Stomach (tissue), 4 donors: ENCODE results near the gene FANK1.

Source experiments
- CTCF ChIP-seq, 7 experiments: fragments of 450-650 bp in 4 of 7; fragments of 200-600 bp in 3 of 7; sonication (generic) in 3 of 7; IDR thresholded peaks; one replicate each; pipeline ENCODE4 v1.5.1; 2016 to 2019; ENCODE audit warnings: antibody characterized with exemption in 7 of 7, control low read depth in 2 of 7, mild to moderate bottlenecking in 1 of 7
- POLR2AphosphoS5 ChIP-seq, 3 donors: sonication (generic); formaldehyde crosslinking; IDR thresholded peaks; one replicate each; pipeline ENCODE4 v1.6.1; 2016; ENCODE audit warnings: antibody characterized with exemption in 3 of 3

DNA sequence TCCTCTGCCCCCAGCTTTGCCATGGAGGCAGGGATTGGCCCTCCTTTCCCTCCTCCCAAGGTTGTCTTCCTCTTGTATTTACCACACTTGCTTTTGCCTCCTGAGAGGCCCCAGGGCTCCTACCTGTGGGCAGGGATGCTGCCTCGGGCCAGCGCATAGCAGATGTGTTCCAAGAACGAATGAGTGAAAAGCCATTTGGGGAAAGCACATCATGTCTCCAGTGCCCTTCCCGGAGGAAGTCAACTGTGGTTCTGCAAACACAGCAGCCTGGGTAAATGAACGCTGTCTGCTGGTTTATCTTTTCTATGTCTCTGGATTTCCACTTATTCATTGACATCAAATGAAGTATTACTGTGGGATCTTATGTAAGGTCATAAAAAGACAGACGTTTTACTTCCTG, 161.7 kb downstream of the FANK1 start:
- TF ChIP-seq CTCF (IDR thresholded peaks at IDR 0.05) (no peak), POLR2AphosphoS5 (IDR thresholded peaks at IDR 0.05) (no peak)
